OCI-LY7 (cell line): ENCODE measurements around the gene SIGMAR1.

Experiments used
- CTCF ChIP-seq: fragments of 200-600 bp; sonication (generic); conservative IDR thresholded peaks from 2 replicates; pipeline ENCODE4 v1.5.1; 2014; ENCODE audit warnings: mild to moderate bottlenecking, antibody characterized with exemption, low read length, moderate library complexity, mixed read lengths
- EZH2phosphoT487 ChIP-seq: fragments of 200-600 bp; sonication (generic); IDR thresholded peaks from 2 replicates; pipeline ENCODE4 v1.6.1; 2018; ENCODE audit warnings: low read depth, borderline replicate concordance, mild to moderate bottlenecking, mixed run types, antibody characterized with exemption, low read length, moderate library complexity, mixed read lengths

- no peak for TF ChIP-seq CTCF
- no peak for TF ChIP-seq EZH2phosphoT487
Observed at GRCh38 chr9:34686231-34686630, 48.6 kb upstream of the SIGMAR1 start.
